Measurements from ENCODE around the gene RBMS2.

Gene RBMS2

GRCh38 chr12:56616244-56616643 lies 94.6 kb downstream of the RBMS2 start:
- no peak for ATAC-seq
- TF ChIP-seq BACH2 (CRISPR knock-in tag; IDR thresholded peaks at IDR 0.05; ENCODE audit: borderline replicate concordance) (no peak), TOX (CRISPR knock-in tag; IDR thresholded peaks at IDR 0.05; ENCODE audit: borderline replicate concordance) (no peak), ZFP30 (CRISPR knock-in tag; IDR thresholded peaks at IDR 0.05) (no peak), ZFP3 (CRISPR knock-in tag; IDR thresholded peaks at IDR 0.05) (no peak), TCF4 (CRISPR knock-in tag; IDR thresholded peaks at IDR 0.05; ENCODE audit: borderline replicate concordance) (no peak), ZNF70 (CRISPR knock-in tag; IDR thresholded peaks at IDR 0.05) (no peak), ARNTL (CRISPR knock-in tag; IDR thresholded peaks at IDR 0.05; ENCODE audit: borderline replicate concordance, low read depth) (no peak), ISL1 (CRISPR knock-in tag; IDR thresholded peaks at IDR 0.05) (no peak), OSR1 (CRISPR knock-in tag; IDR thresholded peaks at IDR 0.05) (no peak), PPARA (CRISPR knock-in tag; IDR thresholded peaks at IDR 0.05; ENCODE audit: borderline replicate concordance) (no peak), RARB (CRISPR knock-in tag; IDR thresholded peaks at IDR 0.05) (no peak), ZNF565 (CRISPR knock-in tag; conservative IDR thresholded peaks at IDR 0.05; ENCODE audit: low read depth) (no peak), POU6F1 (CRISPR knock-in tag; IDR thresholded peaks at IDR 0.05; ENCODE audit: borderline replicate concordance, low read depth) (no peak), ZC3H10 (CRISPR knock-in tag; IDR thresholded peaks at IDR 0.05) (no peak), ESRRG (CRISPR knock-in tag; IDR thresholded peaks at IDR 0.05) (no peak)

GRCh38 chr12:56616925-56617324 lies 95.3 kb downstream of the RBMS2 start:
- TF ChIP-seq TOX (CRISPR knock-in tag; IDR thresholded peaks at IDR 0.05; ENCODE audit: borderline replicate concordance) (no peak), ESRRG (CRISPR knock-in tag; IDR thresholded peaks at IDR 0.05) (no peak), POU6F1 (CRISPR knock-in tag; IDR thresholded peaks at IDR 0.05; ENCODE audit: borderline replicate concordance, low read depth) (no peak), CREB5 (CRISPR knock-in tag; IDR thresholded peaks at IDR 0.05; ENCODE audit: low read depth) (no peak), SNAI2 (CRISPR knock-in tag; IDR thresholded peaks at IDR 0.05) (no peak), CSRNP3 (CRISPR knock-in tag; IDR thresholded peaks at IDR 0.05) (no peak), ZFP3 (CRISPR knock-in tag; IDR thresholded peaks at IDR 0.05) (no peak), PPARA (CRISPR knock-in tag; IDR thresholded peaks at IDR 0.05; ENCODE audit: borderline replicate concordance) (no peak), ZNF8 (CRISPR knock-in tag; IDR thresholded peaks at IDR 0.05) (no peak), ZFP30 (CRISPR knock-in tag; IDR thresholded peaks at IDR 0.05) (no peak), ZC3H10 (CRISPR knock-in tag; IDR thresholded peaks at IDR 0.05) (no peak), PATZ1 (CRISPR knock-in tag; IDR thresholded peaks at IDR 0.05; ENCODE audit: borderline replicate concordance) (no peak), TSHZ2 (CRISPR knock-in tag; IDR thresholded peaks at IDR 0.05) (no peak), CSDC2 (CRISPR knock-in tag; IDR thresholded peaks at IDR 0.05) (no peak), ZNF565 (CRISPR knock-in tag; conservative IDR thresholded peaks at IDR 0.05; ENCODE audit: low read depth) (no peak), GLIS3 (CRISPR knock-in tag; IDR thresholded peaks at IDR 0.05) (no peak), BACH2 (CRISPR knock-in tag; IDR thresholded peaks at IDR 0.05; ENCODE audit: borderline replicate concordance) (no peak)
- no peak for ATAC-seq
